NCI-H2196 (cell line): ENCODE results near the gene GMDS.

ENCODE experiments used
- DNase-seq: peaks from one replicate; lab custom pipeline; 2025; ENCODE audit not compliant: unreplicated experiment; lab: John Stamatoyannopoulos, UW

The GMDS gene

GRCh38 chr6:2141644-2142290, 103.6 kb downstream of the GMDS start:
- DNase-seq, result no peak

- no peak for DNase-seq
Observed at GRCh38 chr6:2140438-2141128, 104.8 kb downstream of the GMDS start.

- no peak for DNase-seq
Observed at GRCh38 chr6:2135401-2135800, 110.0 kb downstream of the GMDS start.

DNA sequence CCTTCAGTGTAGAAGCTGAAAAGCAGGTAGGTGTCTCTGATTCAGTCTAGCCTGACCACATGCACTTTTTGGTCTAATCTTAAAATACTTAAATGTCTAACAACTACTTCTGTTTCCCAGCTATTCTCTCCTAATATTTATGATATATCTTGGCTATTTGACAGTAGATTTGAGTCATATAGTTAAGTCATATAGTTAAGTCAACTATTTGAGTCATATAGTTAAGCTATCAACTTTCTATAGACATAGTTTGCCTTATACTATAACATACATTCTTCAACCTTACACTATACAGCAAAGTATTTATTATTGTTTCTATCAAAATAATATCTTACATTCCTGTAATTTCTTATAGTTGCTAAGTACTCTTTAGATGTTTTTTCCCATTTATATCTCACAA, 110.9 kb downstream of the GMDS start:
- no peak for DNase-seq

- DNase-seq, result no peak
Observed at GRCh38 chr6:2133716-2134310, 111.6 kb downstream of the GMDS start.

DNA sequence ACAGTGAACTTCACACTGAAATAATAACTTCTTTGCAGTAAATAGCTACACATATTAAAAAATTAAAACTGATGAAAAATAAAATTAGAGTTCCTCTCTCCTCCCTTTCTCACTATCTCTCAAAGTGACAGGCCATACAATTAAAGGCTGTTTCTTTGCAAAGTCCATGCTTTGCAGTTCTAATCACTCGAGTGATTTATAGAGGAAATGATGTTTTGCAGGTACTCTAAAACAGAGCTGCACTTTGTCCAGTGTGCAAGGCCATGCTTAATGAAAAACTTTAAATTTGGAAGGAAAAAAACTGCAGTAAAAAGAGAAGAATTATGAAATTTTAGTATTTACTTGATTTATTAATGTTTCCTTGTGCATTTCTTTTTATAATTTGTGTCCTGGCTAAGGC, 112.5 kb downstream of the GMDS start:
- DNase-seq, result no peak

DNA sequence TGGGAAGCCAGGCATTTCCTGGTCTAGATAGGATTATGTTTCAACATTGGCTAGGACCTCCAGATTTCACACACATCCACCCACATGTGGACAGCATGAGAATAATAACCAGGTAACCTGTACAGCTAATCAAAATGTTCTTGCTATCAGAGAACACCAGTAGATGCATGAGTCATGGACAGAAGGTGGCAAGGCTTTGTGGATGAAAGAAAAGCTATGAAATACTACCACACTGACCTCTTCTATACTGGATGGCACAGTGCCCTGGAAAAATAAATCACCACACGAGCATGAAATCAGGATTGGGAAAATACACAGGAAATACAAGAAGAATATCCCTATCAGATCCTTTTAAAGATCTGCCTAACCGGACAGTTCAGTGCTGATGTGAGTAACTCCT, 113.0 kb downstream of the GMDS start:
- DNase-seq, result peak; percentile 61

DNA sequence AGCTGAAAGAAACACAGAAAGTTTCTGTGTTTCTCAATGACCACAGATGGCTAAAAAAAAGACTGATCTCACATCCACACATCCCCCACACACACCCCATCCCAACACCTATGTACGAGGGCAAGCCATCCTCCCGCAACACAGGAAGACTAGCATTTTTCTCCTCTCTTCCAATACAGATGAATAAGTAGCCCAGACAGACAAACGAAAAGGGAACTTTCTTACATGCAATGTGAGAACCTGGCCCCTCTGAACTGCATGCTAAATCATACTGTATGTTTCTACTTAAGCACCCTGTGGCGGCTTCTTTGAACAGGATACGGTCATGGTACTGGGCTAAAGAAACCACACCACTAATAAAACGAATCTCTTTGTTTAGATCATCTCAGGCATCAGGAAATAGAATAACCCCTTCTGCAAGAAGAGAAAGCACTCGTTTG, 116.2 kb downstream of the GMDS start:
- no peak for DNase-seq

DNA sequence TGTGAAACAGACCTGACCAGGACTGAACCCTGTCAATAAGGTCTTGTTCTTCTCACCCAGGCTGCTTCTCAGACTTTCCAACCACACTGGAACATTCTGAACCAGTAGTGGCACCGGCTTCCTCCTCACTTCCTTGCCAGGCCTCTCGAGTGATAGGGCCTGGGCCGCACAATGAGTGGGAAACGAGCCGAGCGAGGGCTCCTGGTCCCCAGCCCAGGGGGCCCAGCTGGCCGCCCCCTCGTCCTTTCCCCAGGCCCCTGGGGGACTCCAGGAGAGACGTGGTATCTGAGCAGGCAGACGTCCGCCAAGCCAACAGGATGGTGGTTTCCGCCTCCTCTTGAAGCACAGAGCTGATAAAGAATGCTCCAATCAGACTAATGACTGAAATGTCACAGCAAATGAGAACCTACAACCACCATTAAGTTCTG, 117.9 kb downstream of the GMDS start:
- DNase-seq, result no peak

DNA sequence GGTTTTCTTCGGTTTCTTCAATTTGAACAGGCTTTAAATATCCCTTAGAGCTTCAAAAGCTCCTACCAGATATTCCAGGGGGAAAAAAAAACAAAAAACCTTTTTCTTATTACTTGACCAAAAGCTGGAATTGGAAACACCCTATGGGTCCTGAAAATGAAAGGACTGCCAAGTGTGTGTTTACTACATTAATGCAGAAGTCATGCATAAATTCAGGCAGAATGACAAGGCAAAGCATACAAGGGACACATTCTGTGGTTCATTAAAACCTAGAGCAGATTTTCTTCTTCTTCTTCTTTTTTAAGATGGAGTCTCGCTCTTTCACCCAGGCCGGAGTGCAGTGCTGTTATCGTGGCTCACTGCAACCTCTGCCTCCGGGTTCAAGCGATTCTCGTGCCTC, 119.1 kb downstream of the GMDS start:
- no peak for DNase-seq

- no peak for DNase-seq
Observed at GRCh38 chr6:2125158-2125557, 120.2 kb downstream of the GMDS start.

- no peak for DNase-seq
Observed at GRCh38 chr6:2124260-2124709, 121.1 kb downstream of the GMDS start.

- DNase-seq, result no peak
Observed at GRCh38 chr6:2120912-2121311, 124.5 kb downstream of the GMDS start.

DNA sequence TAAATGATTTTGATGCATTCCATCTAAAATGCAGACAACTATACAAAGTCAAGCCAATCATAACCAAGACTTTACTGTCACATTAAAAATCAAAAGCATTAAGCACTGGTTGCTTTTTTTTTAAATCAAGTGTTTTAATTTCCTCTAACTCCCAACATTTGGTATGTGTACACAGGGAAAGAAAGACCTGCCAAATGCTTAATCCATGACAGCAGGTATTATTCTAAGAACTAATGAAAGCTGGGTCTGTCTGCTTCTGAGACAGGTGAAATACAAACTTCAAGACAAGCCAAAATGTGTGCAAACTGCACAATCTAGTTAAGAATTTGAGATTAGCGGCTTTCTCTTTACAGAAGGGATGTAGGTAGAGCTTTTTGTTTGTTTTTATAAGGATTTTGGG, 126.1 kb downstream of the GMDS start:
- no peak for DNase-seq

DNA sequence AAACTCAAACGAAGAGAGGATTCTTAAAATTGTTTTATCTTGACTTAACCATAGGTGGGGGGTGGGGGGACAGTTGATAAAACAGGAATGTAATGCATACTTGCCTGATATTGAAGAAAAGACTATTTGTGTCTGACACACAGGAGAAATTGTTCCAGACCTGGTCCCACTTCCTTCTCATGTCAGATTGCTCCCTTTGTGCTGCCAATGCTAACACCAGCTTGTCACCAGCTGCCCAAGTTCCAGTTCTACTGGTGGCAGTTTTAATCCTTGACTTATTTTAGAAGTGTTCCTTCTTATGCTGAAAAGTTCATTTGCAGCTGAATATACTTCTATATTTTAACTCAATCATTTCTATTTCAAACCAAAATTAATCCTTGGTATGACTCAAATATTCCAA, 127.3 kb downstream of the GMDS start:
- no peak for DNase-seq

DNA sequence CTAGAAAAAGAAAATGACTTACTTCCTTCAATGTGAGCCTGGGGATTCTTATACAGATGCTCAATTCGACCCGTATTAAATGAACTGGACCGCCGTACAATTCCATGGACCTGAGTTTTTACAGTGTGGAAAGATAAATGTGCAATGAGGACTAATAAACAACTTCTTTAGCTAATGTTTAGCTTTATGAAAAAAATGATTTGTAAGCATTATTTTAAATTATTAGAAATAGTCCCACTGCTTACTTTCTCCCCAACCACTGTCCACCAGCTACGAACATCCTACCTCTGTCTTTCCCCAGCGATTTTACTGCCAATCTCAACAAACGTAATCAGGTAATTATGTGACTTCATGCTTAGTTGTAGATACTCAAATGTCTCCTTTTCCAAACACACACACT, 128.0 kb downstream of the GMDS start:
- no peak for DNase-seq

DNA sequence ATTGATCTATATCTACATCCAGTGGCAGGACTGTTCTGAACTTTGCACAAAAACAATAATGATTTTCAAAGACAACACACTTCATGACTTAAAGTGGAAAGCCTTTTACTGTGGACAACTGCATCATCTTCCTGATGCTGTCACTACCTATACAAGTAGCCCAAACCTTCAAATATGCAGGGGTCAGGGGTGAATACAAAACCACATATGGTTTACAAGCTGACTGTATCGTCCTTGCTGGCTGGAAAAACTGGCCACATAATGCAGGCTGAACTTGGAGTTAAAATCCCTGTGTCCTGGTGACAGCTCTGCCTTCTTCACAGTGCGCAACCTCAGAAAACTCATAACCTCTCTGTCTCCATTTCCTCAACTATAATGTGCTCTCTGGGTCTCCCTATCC, 128.9 kb downstream of the GMDS start:
- no peak for DNase-seq

DNA sequence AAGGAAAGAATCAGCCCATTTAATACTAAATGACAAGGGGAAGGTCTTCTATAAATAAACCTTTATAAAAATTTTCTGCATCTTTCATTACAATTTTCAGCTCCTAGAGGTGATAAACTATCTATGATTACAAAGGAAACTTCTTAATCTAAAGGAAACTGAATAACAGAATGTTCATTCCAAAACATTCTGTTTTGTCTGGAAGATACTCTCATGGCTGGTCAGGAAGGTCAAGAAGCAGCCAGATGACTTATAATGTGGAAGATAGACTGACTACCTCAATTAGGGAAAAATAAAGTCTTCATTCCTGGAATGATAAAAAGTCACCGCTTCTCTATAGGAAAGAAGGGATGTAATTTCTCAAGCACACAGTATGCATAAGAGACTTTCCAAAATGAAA, 131.3 kb downstream of the GMDS start:
- no peak for DNase-seq

DNA sequence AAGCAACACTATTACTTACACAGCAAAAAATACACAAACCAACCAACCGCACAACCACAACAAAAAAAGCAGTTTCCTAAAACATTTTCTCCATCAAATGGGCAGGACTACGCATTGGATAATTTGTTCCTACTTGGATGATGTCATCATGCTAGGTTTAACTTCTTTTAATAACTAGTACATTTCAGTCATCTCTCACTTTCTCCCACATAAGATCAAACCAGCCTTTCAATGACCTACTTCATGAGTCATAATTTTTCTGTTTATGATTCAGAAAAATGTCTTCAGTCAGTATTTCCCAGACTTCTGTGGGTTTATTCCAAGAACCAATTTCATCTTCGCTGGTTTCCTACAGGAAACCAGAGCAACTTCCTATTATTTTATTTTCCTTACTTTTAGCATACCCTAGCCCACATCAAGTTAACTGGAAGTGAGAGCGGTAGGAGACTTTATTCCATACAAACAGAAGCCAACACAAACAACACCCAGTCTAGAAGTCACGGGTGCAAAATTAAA, 134.2 kb downstream of the GMDS start:
- no peak for DNase-seq

GRCh38 chr6:2110504-2110903, 134.9 kb downstream of the GMDS start:
- DNase-seq, result no peak

- DNase-seq, result no peak
Observed at GRCh38 chr6:2109796-2110195, 135.6 kb downstream of the GMDS start.

DNA sequence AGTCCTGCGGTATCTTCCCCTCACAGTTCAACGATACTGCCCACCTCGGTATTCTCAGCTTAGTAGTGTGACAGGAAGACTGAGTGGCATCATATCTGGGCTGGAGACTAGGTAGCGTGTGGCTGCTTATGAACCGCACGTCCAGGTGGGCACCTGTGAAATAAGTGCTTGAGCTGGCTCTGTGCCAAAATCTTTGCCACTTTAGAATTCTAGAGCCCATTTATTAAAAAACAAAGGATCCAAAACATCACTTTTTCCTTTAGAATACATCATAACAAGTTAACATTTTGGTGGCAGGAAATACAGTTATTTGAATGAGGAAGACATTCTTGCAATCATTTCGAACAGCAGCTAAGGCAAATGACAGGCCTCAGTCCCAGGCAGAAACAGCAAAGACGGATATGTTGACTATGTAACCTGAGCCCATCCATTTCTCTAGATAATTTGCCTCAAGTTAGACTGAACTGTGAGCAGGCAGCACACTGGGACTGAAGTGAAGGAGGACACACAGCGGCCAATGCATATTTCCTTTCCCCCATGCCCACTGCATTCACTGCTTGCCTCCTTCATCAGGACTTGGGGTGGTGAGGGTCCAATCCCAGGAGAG, 136.6 kb downstream of the GMDS start:
- peak; percentile 32 for DNase-seq
